Activated CD8-positive, alpha-beta T cell treated with anti-CD3 and anti-CD28 coated beads, Interleukin-2, amount 10 ng/mL, durations not matched to agents 7 days and 5 days (primary cell): Measurements from ENCODE around the gene CRTC1. TPM values are rescaled to one million over a fixed set of nuclear protein-coding genes. Genes with fewer than 3 reads are reported as not detected.

Experiments used
- ATAC-seq: fragments of 150-1000 bp; cut with Tn5 transposase; one replicate; pipeline ENCODE4 v1.10.0; 2021; ENCODE audit warnings: moderate library complexity
- CTCF ChIA-PET: fragments of 350-600 bp; sonication (Branson Sonifier 250); formaldehyde crosslinking; loops from one replicate; lab custom pipeline; 2021; ENCODE audit warnings: antibody characterized with exemption; lab: Charles Lee
- POLR2A ChIA-PET: fragments of 350-600 bp; sonication (Branson Sonifier 250); formaldehyde crosslinking; loops from one replicate; lab custom pipeline; 2021; ENCODE audit warnings: antibody characterized with exemption; lab: Charles Lee
- DNase-seq: peaks from one replicate; pipeline ENCODE4 v3.0.0-alpha.2; 2020
- H3K27ac Mint-ChIP-seq: one replicate; pipeline ENCODE4 v1.8.0; 2021; ENCODE audit warnings: mild to moderate bottlenecking, mixed read lengths
- H3K27me3 Mint-ChIP-seq: one replicate; pipeline ENCODE4 v1.8.0; 2021; ENCODE audit warnings: low read depth, mixed read lengths
- H3K36me3 Mint-ChIP-seq: one replicate; pipeline ENCODE4 v1.8.0; 2021; ENCODE audit warnings: low read depth, mixed read lengths
- H3K4me1 Mint-ChIP-seq: one replicate; pipeline ENCODE4 v1.8.0; 2021; ENCODE audit warnings: low read depth, mixed read lengths
- H3K4me3 Mint-ChIP-seq: one replicate; pipeline ENCODE4 v1.8.0; 2021; ENCODE audit warnings: mild to moderate bottlenecking, mixed read lengths
- H3K9me3 Mint-ChIP-seq: one replicate; pipeline ENCODE4 v1.8.0; 2022; ENCODE audit warnings: mixed read lengths; ENCODE audit not compliant: insufficient read depth
- total RNA-seq, 2 experiments: library from RNA; stranded (reverse); gene quantifications; one replicate each; pipeline ENCODE4 v1.2.3, GENCODE V29; 2021

Gene CRTC1
- total RNA-seq, 2 experiments from 2014 or later = 7.0 to 8.0 TPM

DNA sequence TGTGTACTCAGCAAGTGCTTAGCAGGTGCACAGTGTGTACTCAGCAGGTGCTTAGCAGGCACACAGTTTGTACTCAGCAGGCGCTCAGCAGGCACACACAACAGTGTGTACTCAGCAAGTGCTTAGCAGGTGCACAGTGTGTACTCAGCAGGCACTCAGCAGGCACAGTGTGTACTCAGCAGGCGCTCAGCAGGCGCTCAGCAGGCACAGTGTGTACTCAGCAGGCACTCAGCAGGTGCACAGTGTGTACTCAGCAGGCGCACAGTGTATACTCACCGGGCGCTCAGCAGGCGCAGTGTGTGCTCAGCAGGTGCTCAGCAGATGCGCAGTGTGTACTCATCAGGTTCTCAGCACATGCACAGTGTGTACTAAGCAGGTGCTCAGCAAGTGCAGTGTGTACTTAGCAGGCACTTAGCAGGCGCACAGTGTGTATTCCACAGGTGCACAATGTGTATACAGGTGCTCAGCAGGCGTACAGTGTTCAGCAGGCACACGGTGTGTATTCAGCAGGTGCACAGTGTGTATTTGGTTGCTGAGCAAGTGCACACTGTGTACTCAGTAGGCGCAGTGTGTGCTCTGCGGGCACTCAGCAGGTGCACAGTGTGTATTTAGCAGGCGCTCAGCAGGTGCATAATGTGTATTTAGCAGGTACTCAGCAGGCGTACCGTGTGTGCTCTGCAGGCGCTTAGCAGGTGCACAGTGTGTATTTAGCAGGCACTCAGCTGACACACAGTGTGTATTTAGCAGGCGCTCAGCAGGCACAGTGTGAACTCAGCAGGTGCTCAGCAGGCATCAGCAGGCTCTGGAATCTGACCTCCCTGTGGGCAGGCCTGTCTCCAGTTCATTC lies 15.1 kb downstream of the CRTC1 start:
- Mint-ChIP-seq H3K4me1 (peaks cover 25% of the 10 kb centered on the region), H3K27me3 (no peaks in the 10 kb centered on the region), H3K36me3 (no peaks in the 10 kb centered on the region), H3K9me3 (no peaks in the 10 kb centered on the region), H3K4me3 (no peak overlapping the region), H3K27ac (no peak overlapping the region)
- ChIA-PET POLR2A (no interaction called here), CTCF (no interaction called here)
- no peak for ATAC-seq
- no peak for DNase-seq

DNA sequence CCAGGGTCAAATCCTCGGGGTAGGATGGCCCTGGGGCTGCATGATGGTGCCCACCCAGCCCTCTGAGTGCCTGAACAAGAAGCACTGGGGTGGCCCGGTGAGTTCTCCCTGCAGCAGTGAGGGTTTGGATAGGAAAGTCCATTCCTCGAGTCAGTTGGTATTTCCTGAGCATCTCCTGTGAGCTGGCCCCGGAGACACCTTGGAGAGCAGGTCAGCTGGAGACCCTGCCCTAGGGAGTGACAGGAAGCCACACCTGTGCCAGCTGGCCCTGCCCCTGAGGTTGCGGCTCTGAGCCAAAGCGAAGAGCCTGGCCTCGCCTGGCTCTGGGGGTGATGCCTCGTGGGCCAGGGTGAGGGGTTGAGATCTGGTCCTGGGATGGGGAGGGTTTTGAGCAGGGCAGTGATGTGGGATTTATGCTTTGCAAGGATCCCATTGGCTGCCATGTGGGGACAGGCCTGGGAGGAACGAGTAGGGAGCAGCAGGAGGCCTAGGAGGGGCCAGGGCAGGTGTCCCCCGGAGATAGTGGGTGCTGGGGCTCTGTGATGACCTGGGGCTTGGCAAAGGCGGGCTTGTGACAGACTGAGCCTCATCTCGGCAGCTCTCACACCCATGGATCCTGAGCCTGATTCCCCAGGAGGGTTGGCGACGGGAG lies 16.0 kb downstream of the CRTC1 start:
- Mint-ChIP-seq H3K36me3 (no peaks in the 10 kb centered on the region), H3K4me1 (peaks cover 25% of the 10 kb centered on the region), H3K9me3 (no peaks in the 10 kb centered on the region), H3K4me3 (peak overlapping the region; percentile 78), H3K27ac (peak overlapping the region; percentile 86), H3K27me3 (no peaks in the 10 kb centered on the region)
- DNase-seq (no peak), ATAC-seq (no peak)
- ChIA-PET CTCF (interaction anchor here (1.0 kb wide), 1 partner anchor 111 kb away, joined by 3 read pairs; the partner anchor contains the start of gene REX1BD), POLR2A (no interaction called here)

DNA sequence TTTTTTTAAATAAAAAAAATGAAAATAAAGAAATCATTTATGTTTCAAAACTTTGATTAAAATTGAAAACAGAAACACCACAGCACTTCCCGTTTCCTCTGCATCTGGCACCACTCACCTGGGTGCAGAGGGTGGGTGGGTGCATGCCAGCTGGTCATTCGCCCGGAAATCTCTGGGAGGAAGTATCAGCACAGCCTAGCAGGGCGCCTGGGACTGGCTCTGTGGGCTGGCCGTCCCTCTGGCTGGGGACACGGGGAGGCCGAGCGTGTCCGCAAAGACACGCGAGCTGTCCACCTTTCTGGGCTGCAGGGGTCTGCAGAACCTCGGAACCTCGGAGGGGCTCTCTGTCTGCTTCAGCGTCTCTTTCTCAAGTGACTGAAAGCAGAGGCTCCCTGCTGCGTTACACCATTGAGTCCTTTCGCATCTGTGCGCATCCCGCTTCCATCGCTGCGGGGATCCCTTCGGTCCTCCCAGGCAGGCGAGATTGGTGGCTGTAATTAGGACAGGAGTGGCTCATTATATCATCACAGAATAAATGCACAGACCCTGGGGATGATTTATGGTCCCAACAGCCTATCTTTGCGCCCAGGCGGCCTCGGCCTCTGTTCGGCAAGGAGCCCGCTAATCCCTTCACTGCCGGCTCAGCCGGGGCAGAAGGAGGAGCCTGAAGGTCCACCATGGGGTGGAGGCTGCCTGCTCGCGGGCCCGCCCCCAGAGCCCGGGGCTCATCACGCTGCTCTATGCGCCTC lies 17.2 kb downstream of the CRTC1 start:
- peak; percentile 98 for ATAC-seq
- Mint-ChIP-seq H3K36me3 (no peaks in the 10 kb centered on the region), H3K4me3 (peak overlapping the region; percentile 78), H3K27ac (peak overlapping the region; percentile 90), H3K9me3 (no peaks in the 10 kb centered on the region), H3K4me1 (peaks cover 25% of the 10 kb centered on the region), H3K27me3 (no peaks in the 10 kb centered on the region)
- ChIA-PET CTCF (interaction anchor here (1.0 kb wide), 1 partner anchor 112 kb away, joined by 3 read pairs; the partner anchor contains the start of gene REX1BD), POLR2A (interaction anchor here (1.1 kb wide), 1 partner anchor 131 kb away, joined by 5 read pairs; the partner anchor contains the start of gene UPF1)
- DNase-seq = peak; percentile 81

DNA sequence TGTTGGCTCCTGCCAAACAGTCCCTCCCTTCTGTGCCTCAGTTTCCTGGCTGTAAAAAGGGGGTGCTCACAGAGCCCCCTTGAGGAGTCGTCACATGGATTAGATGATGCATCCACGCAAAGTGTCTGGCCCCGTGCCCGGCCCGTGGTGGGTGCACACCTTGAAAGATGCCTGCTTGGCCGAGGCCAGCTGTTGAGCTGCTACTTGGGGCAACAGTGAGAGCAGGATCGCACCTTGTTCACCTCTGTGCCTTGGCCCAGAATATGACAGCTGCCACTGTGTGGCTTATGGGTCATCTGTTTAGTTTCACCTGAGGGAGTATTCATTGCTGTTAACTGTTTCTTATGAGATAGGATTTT lies 17.7 kb downstream of the CRTC1 start:
- Mint-ChIP-seq H3K27ac (peak overlapping the region; percentile 90), H3K9me3 (no peaks in the 10 kb centered on the region)
- ATAC-seq = peak; percentile 38

DNA sequence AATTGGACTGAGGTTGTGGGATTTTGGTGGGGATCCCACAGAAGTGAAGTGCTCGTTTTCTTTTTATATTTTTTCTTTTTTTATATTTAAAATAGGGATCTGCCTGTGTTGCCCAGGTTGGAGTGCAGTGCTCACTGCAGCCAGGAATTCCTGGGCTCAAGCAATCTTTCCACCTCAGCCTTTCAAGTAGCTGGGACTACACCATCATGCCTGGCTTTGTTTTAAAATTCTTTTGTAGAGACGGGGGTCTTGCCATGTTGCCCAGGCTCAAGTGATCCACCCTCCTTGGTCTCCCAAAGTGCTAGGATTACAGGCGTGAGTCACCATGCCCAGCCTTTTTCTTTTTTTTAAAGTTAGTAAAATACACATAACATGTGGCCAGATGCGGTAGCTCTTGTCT lies 20.6 kb downstream of the CRTC1 start:
- Mint-ChIP-seq H3K27ac (no peak overlapping the region), H3K9me3 (no peaks in the 10 kb centered on the region), H3K4me1 (peaks cover 23% of the 10 kb centered on the region), H3K4me3 (no peak overlapping the region), H3K36me3 (no peaks in the 10 kb centered on the region), H3K27me3 (no peaks in the 10 kb centered on the region)
- CTCF ChIA-PET = no interaction called here
- DNase-seq = no peak
- POLR2A ChIA-PET = no interaction called here
- ATAC-seq = no peak

More for the DNA sequence above, 17.7 kb downstream of the CRTC1 start:
- no peak for DNase-seq
- Mint-ChIP-seq H3K4me1 (peaks cover 25% of the 10 kb centered on the region), H3K36me3 (no peaks in the 10 kb centered on the region), H3K4me3 (peak overlapping the region; percentile 78), H3K27me3 (no peaks in the 10 kb centered on the region)
- POLR2A ChIA-PET = interaction anchor here (0.7 to 1.1 kb wide), 2 partner anchors 14 to 130 kb away, joined by 3 to 5 read pairs; partner anchors contain the start of gene UPF1
- CTCF ChIA-PET = no interaction called here

DNA sequence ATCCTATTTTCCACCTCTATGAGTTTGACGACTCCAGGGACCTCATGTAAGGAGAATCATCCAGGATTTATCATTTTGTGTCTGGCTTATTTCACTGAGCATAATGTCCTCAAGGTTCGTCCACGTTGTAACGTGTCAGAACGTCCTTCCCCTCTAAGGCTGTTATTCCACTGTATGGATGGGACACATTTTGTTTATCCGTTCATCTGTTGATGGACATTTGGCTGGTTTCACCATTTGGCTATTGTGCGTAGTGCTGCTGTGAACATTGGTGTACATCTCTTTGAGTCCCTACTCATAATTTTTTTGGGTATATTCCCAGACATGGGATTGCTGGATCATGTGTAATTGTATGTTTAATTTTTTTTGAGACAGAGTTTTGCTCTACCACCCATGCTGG lies 21.5 kb downstream of the CRTC1 start:
- Mint-ChIP-seq H3K9me3 (no peaks in the 10 kb centered on the region), H3K4me3 (no peak overlapping the region), H3K27me3 (no peaks in the 10 kb centered on the region), H3K4me1 (peaks cover 15% of the 10 kb centered on the region), H3K36me3 (no peaks in the 10 kb centered on the region), H3K27ac (no peak overlapping the region)
- POLR2A ChIA-PET = no interaction called here
- ATAC-seq (no peak), DNase-seq (no peak)
- CTCF ChIA-PET = no interaction called here

DNA sequence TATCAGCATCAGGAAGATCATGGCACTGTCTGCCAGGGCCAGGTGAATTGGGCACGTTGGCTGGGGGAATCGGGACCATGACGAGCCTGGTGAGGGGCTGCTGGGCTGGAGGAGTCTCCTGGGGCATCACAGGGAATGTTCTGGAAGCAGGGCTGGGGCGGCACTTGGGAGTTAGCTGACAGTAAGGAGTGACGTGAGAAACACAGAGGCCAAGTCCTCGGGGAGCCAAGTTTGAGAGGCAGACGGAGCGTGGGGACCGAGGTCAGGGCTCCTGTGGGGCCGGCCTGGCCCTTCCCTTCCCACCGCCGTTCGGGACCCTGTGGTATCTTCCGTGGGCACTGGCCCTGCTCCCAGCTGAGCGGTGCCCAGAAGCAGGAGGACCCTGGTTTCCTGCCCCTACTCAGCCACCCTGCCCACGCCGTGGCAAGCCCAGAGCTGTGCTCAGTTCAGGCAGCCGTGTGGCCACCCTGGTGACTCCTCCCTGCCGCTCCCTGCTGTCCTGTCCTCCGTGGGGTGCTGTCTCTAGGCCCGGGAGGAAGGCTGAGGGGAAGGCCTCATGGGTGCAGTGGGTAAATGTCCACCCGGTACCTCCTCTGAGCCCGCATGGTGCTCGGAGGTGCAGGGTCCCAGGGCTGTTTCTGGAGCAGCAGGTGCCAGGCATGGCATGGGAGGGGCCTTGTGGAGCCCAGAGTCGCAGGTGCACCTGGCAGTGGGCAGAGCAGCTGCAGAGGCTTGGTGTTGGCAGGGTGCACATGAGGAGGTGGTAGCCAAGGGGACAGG lies 25.2 kb downstream of the CRTC1 start:
- no peaks in the 10 kb centered on the region for H3K36me3 Mint-ChIP-seq
- CTCF ChIA-PET = no interaction called here
- H3K4me1 Mint-ChIP-seq = peaks cover 6% of the 10 kb centered on the region
- H3K9me3 Mint-ChIP-seq = no peaks in the 10 kb centered on the region
- no peak overlapping the region for H3K4me3 Mint-ChIP-seq
- no peak overlapping the region for H3K27ac Mint-ChIP-seq
- POLR2A ChIA-PET = no interaction called here
- ATAC-seq = no peak
- H3K27me3 Mint-ChIP-seq = no peaks in the 10 kb centered on the region
- no peak for DNase-seq

DNA sequence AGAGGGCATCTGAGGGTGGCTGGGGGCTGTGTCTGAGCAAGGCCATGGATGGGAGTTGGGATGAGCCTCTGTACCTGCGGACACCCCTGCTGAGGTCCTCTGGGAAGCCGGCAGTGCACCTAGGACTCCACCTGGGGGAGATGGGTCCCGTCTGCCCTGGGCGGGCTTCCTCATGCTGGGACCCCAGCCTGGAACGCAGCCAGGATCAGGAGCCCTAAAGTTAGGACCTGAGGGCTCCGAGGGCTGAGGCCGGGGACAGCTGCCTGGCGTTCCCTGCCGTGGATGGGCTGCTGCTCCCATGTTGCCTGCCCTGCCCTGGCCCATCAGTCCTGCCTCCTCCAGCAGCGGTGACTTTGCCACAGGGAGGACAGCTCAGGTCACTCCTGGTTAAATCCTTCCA lies 26.1 kb downstream of the CRTC1 start:
- DNase-seq (no peak), ATAC-seq (no peak)
- H3K27ac Mint-ChIP-seq = no peak overlapping the region
- H3K9me3 Mint-ChIP-seq = no peaks in the 10 kb centered on the region
- H3K4me3 Mint-ChIP-seq = no peak overlapping the region
- ChIA-PET CTCF (interaction anchor here (0.5 kb wide), 1 partner anchor 238 kb away, joined by 3 read pairs; no protein-coding TSS in a partner anchor), POLR2A (no interaction called here)
- no peaks in the 10 kb centered on the region for H3K36me3 Mint-ChIP-seq
- H3K4me1 Mint-ChIP-seq = peaks cover 10% of the 10 kb centered on the region
- no peaks in the 10 kb centered on the region for H3K27me3 Mint-ChIP-seq

DNA sequence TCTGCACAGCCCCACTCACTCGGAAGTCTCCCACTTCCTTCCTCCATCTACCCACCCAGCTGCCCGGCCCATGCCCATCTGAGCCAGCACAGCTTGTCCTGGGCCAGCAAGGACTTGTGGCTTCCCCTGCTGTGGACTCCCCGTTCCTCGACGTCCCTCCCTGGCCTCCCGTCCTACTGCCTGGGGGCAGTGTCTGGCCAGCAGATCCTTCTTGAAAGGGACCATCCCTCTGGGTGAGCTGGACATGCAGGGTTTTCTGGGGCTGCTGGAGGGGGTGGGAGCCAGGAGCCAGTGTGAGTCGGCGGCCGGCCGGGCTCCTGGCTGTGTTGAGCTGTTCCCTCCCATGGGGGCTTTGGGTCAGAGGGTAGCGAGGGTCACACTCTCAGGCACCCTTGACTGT lies 26.7 kb downstream of the CRTC1 start:
- H3K36me3 Mint-ChIP-seq = no peaks in the 10 kb centered on the region
- POLR2A ChIA-PET = no interaction called here
- H3K27me3 Mint-ChIP-seq = no peaks in the 10 kb centered on the region
- peaks cover 10% of the 10 kb centered on the region for H3K4me1 Mint-ChIP-seq
- no peak overlapping the region for H3K27ac Mint-ChIP-seq
- CTCF ChIA-PET = interaction anchor here (0.5 kb wide), 1 partner anchor 238 kb away, joined by 3 read pairs; no protein-coding TSS in a partner anchor
- DNase-seq (no peak), ATAC-seq (no peak)
- H3K9me3 Mint-ChIP-seq = no peaks in the 10 kb centered on the region
- no peak overlapping the region for H3K4me3 Mint-ChIP-seq

DNA sequence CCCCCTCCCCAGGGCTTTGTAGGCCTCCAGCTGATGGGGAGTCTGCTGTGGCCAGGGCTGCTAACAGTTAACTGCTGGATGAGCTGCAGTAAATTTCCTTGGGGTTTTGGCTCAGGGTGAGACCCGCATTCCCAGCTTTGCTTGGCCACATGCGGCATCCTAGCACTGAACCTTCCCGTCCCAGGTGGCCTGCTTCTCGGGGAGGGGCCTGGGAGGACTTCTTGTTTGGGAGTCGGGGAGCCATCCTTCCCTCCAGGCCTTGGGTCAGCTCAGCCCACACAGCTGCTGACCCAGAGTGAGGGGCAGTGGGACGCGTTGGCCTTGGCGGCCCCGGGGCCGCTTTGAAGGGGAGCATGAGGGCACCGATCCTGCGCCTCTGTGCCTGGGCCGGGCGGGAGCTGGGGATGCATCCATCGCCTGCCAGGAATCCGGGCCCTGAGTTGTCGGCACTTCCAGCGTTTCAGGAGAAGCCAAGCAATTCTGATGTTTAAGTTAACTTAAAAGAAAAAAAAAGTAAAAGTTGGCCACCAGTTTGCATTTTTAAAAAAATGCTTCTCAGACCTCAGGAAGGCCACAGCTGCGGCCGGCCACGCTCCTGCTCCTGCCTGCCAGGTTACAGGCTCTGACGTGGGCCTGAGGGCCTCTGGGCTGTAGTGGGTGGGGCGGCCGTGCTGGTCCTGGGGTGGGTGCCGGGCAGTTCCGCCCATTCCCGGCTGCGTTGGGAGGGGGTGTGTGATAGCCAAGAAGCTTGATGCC lies 27.7 kb downstream of the CRTC1 start:
- Mint-ChIP-seq H3K27ac (no peak overlapping the region), H3K9me3 (no peaks in the 10 kb centered on the region), H3K4me3 (no peak overlapping the region), H3K4me1 (peaks cover 13% of the 10 kb centered on the region), H3K36me3 (no peaks in the 10 kb centered on the region), H3K27me3 (no peaks in the 10 kb centered on the region)
- ChIA-PET POLR2A (interaction anchor here (0.6 kb wide), 1 partner anchor 653 kb away, joined by 3 read pairs; no protein-coding TSS in a partner anchor), CTCF (no interaction called here)
- ATAC-seq (no peak), DNase-seq (no peak)
